GM12874 (cell line): Measurements from ENCODE around the gene LRIG2.

Experiments
- TF ChIP-seq, protein P1 (sequence below): IDR thresholded peaks from 2 replicates; pipeline ENCODE4 v1.5.1; 2011; ENCODE audit warnings: low read depth, mild to moderate bottlenecking, control low read depth, low read length, moderate library complexity; ENCODE audit not compliant: insufficient read depth

Gene LRIG2

GRCh38 chr1:113142791-113143190 is 69.8 kb downstream of the LRIG2 start:
- TF ChIP-seq, protein P1, sequence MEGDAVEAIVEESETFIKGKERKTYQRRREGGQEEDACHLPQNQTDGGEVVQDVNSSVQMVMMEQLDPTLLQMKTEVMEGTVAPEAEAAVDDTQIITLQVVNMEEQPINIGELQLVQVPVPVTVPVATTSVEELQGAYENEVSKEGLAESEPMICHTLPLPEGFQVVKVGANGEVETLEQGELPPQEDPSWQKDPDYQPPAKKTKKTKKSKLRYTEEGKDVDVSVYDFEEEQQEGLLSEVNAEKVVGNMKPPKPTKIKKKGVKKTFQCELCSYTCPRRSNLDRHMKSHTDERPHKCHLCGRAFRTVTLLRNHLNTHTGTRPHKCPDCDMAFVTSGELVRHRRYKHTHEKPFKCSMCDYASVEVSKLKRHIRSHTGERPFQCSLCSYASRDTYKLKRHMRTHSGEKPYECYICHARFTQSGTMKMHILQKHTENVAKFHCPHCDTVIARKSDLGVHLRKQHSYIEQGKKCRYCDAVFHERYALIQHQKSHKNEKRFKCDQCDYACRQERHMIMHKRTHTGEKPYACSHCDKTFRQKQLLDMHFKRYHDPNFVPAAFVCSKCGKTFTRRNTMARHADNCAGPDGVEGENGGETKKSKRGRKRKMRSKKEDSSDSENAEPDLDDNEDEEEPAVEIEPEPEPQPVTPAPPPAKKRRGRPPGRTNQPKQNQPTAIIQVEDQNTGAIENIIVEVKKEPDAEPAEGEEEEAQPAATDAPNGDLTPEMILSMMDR: no peak

DNA sequence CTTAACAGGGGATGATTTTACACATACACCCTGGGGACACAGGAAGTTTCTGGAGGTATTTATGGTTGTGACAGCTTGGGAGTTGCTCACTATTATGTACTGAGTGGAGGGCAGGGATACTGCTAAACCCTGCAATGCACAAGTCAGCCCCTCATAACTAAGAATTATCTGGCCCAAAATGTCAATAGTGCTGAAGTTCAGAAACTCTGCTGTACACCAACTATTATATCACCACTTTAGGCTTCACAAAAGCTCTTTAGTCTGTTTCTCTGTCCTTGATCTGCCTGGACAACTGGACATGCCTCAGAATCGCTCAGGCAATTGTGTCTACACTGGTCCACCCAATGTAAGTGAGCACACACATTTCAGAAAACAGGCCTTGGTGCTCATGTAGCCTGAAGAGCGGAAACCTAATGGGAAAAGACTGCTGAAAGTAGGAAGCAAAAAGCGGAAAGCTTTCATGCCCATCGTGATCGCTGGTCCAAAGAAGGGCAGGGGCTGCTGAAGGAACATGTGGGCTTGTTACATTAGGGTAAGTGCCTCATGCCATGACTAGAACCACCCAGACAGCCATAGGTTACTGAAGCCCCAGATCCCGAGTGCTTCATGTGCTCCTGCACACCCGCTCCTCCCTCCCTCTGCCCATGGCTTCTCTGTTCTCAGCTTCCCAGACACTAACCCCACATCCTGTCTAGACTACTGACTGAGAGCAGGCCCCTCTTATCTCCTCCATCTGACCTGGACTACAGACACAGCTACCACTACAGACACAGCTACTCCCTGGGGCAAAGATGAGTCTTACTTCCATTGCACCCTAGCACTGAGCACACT is 73.5 kb downstream of the LRIG2 start:
- TF ChIP-seq, protein P1: no peak

GRCh38 chr1:113147073-113147625 is 74.2 kb downstream of the LRIG2 start:
- TF ChIP-seq, protein P1: no peak

DNA sequence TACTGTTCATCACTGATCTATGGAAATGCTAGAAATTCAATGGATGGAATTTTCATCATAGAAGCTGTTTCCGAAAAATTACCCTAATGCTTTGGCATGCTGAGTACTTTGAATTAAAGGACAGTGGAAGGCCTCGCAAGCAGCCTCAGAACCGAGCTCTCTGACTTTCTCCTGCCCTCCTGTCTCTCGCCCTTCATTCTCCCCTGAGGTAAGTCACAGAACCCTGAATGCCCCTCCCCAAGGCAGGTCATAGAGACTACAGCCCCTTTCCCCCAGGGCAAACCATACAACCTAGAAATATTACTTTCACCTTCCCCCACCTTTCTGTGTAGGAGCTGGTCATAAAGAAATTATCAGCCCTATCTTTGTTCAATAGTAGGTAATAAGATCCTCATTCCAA is 74.8 kb downstream of the LRIG2 start:
- TF ChIP-seq, protein P1: no peak

GRCh38 chr1:113153116-113153803 is 80.3 kb downstream of the LRIG2 start:
- TF ChIP-seq, protein P1: no peak

DNA sequence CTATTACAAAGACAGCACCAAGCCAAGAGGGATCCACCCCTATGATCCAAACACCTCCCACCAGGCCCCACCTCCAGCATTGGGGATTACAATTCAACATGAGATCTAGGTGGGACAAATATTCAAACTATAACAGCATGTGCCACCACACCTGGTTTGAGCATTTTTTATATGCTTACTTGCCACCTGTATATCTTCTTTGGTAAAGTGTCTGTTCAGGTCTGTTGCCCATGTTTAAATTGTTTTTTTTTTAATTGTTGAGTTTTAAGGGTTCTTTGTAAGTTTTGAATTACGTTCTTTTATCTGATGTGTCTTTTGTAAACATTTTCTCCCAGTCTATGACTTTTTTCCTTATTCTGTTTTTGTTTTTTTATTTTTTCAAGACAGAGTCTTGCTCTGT is 83.4 kb downstream of the LRIG2 start:
- TF ChIP-seq, protein P1: no peak

GRCh38 chr1:113166473-113166872 is 93.5 kb downstream of the LRIG2 start:
- TF ChIP-seq, protein P1: no peak
